ENCODE measurements around the gene ADCY2. TPM values are rescaled to one million over a fixed set of nuclear protein-coding genes. Genes with fewer than 3 reads are reported as not detected.
A peak's percentile ranks its signal among the peaks of the same experiment; 100 is the strongest.

ADCY2 gene
- total and polyA plus RNA-seq, 2 experiments from 2014 or later = 23.8 to 74.9 TPM

GRCh38 chr5:7867260-7867659 is 471.3 kb downstream of the ADCY2 start (continued):
- no peak for TF ChIP-seq ZNF462 (CRISPR knock-in tag; IDR thresholded peaks at IDR 0.05)
- no peak for TF ChIP-seq EZH2phosphoT487 (IDR thresholded peaks at IDR 0.05; ENCODE audit: unreplicated experiment)
- TF ChIP-seq NANOG (IDR thresholded peaks at IDR 0.05; ENCODE audit: borderline replicate concordance) = no peak

- peak overlapping the region; percentile 91 for H3K4me2 ChIP-seq
- H3K9me2 ChIP-seq (ENCODE audit: insufficient read depth) = no peaks in the 10 kb centered on the region
- peaks cover 15% of the 10 kb centered on the region for H3K4me1 Mint-ChIP-seq
- no peaks in the 10 kb centered on the region for H3K27me3 ChIP-seq (ENCODE audit: insufficient read depth)
- peaks cover 22% of the 10 kb centered on the region; the same call in 1 of the 2 replicates for H3K4me1 ChIP-seq (ENCODE audit: insufficient read depth)
- H3K27ac Mint-ChIP-seq = peak overlapping the region; percentile 77
- H3K4me3 Mint-ChIP-seq = peak overlapping the region; percentile 97
- no peaks in the 10 kb centered on the region for H3K36me3 ChIP-seq (ENCODE audit: insufficient read depth)
- peaks cover 59% of the 10 kb centered on the region for H3K79me2 ChIP-seq (replicated peaks; ENCODE audit: insufficient read depth)
- peaks cover 34% of the 10 kb centered on the region for H4K20me1 ChIP-seq (replicated peaks; ENCODE audit: insufficient read depth)
- H3K4me3 ChIP-seq = peak overlapping the region; percentile 90
- no peak for DNase-seq (ENCODE audit: low spot score)
- H3K36me3 Mint-ChIP-seq (ENCODE audit: low read depth) = peaks cover 17% of the 10 kb centered on the region
- H3K27me3 Mint-ChIP-seq (ENCODE audit: insufficient read depth, low read depth, poor library complexity) = peaks cover 4% of the 10 kb centered on the region
- peak overlapping the region; percentile 97 for H2AFZ ChIP-seq
- H3K9me3 Mint-ChIP-seq = peaks cover 4% of the 10 kb centered on the region; the same call in 1 of the 3 replicates
- H3K27ac ChIP-seq (ENCODE audit: low read depth) = no peak overlapping the region
- H3F3A ChIP-seq (replicated peaks; ENCODE audit: low read depth) = no peaks in the 10 kb centered on the region
- ATAC-seq = peak; percentile 24
- TF ChIP-seq ZNF331 (CRISPR knock-in tag; IDR thresholded peaks at IDR 0.05; ENCODE audit: low read depth) (no peak), ETS1 (IDR thresholded peaks at IDR 0.05) (no peak), EZH2phosphoT487 (IDR thresholded peaks at IDR 0.05; ENCODE audit: unreplicated experiment) (no peak), JUNB (IDR thresholded peaks at IDR 0.05; ENCODE audit: unreplicated experiment) (no peak), REST (IDR thresholded peaks at IDR 0.05; ENCODE audit: unreplicated experiment) (no peak), EZH2 (IDR thresholded peaks at IDR 0.05; ENCODE audit: low read depth, unreplicated experiment) (no peak), STAT1 (IDR thresholded peaks at IDR 0.05; ENCODE audit: unreplicated experiment) (no peak), POLR2AphosphoS5 (IDR thresholded peaks at IDR 0.05; ENCODE audit: low read depth) (no peak), NANOG (IDR thresholded peaks at IDR 0.05; ENCODE audit: borderline replicate concordance) (no peak)
These were observed 472.5 kb downstream of the ADCY2 start for GRCh38 chr5:7868427-7868772.

Measured in GM23338 (cell line).